Measurements from ENCODE around the gene CYP26B1.

GRCh38 chr2:72080286-72081145, 67.1 kb downstream of the CYP26B1 start:
- TF ChIP-seq CTCF (optimal IDR thresholded peaks at IDR 0.05 in 1 of 3, IDR thresholded peaks at IDR 0.05 in 1 of 3, conservative IDR thresholded peaks at IDR 0.05 in 1 of 3; ENCODE audit: extremely low read depth in 1 of 3, insufficient read depth in 2 of 3, low read length in 3 of 3): no peak
- no peak for TF ChIP-seq EZH2 (IDR thresholded peaks at IDR 0.05; ENCODE audit: low read length)

All from keratinocyte (primary cell).